Small intestine (tissue), 7 donors: ENCODE results near the gene NGB. TPM values are rescaled to one million over a fixed set of nuclear protein-coding genes. Genes with fewer than 3 reads are reported as not detected.

Experiments used
- DNase-seq, 2 donors: peaks; one replicate each; pipeline versions ENCODE4 v3.0.0 to v3.0.0-alpha.2; 2013
- FAIRE-seq: peaks from 2 replicates; lab custom pipeline; 2012; peaks lifted over from hg19 to GRCh38; lab: Jason Lieb, UNC
- H3K27ac ChIP-seq, 3 donors: one replicate each; pipeline ENCODE4 v1.5.1; 2013; ENCODE audit warnings: low read length in 2 of 3, mild to moderate bottlenecking in 2 of 3, control low read depth in 1 of 3, inconsistent platforms in 1 of 3, low read depth in 1 of 3, moderate library complexity in 1 of 3
- H3K27me3 ChIP-seq, 3 donors: one replicate each; pipeline ENCODE4 v1.6.1; 2013; ENCODE audit warnings: low read length in 3 of 3, inconsistent platforms in 1 of 3; ENCODE audit not compliant: control insufficient read depth in 3 of 3, insufficient read depth in 3 of 3
- H3K36me3 ChIP-seq, 3 donors: one replicate each; pipeline ENCODE4 v1.6.1; 2013; ENCODE audit warnings: low read length in 3 of 3, inconsistent platforms in 1 of 3, low read depth in 1 of 3, mild to moderate bottlenecking in 1 of 3, moderate library complexity in 1 of 3; ENCODE audit not compliant: control insufficient read depth in 3 of 3, insufficient read depth in 2 of 3
- H3K4me1 ChIP-seq, 3 donors: one replicate each; pipeline ENCODE4 v1.6.1; 2013; ENCODE audit warnings: low read length in 2 of 3, inconsistent platforms in 1 of 3, low read depth in 1 of 3, mild to moderate bottlenecking in 1 of 3, moderate library complexity in 1 of 3; ENCODE audit not compliant: control insufficient read depth in 3 of 3, insufficient read depth in 2 of 3
- H3K4me3 ChIP-seq, 3 donors: one replicate each; pipeline ENCODE4 v1.5.1; 2013; ENCODE audit warnings: low read length in 3 of 3, control low read depth in 1 of 3, inconsistent platforms in 1 of 3, low read depth in 1 of 3, mild to moderate bottlenecking in 1 of 3, moderate library complexity in 1 of 3
- H3K9me3 ChIP-seq, 2 donors: one replicate each; pipeline ENCODE4 v1.6.1; 2013; ENCODE audit warnings: low read depth in 1 of 2, low read length in 1 of 2; ENCODE audit not compliant: control insufficient read depth in 2 of 2, insufficient read depth in 1 of 2
- WGBS, 3 donors: extraction: QIAGEN DNeasy Blood & Tissue Kit; methylation state at CpG; one replicate each; pipeline ENCODE4 v1.1.7; 2013; 5-methylcytosine and 5-hydroxymethylcytosine counted together
- polyA plus RNA-seq, 4 donors: library from polyadenylated mRNA; stranded (reverse) in 3 of 4; unstranded in 1 of 4; fragments of 200-250 nt in 3 of 4; fragments of 120-200 nt in 1 of 4; gene quantifications; one replicate each; pipeline versions ENCODE4 v1.2.1 to v1.2.3, GENCODE V29; 2013
- donor health status: healthy with polysubstance abuse.
- donor health status: control.
- donor health status: control.
- donor health status: Bipolar disorder and iron deficiency.
- donor health status: healthy.

The NGB gene
- polyA plus RNA-seq, 4 donors = 0.09 to 0.81 TPM; not detected in 2

DNA sequence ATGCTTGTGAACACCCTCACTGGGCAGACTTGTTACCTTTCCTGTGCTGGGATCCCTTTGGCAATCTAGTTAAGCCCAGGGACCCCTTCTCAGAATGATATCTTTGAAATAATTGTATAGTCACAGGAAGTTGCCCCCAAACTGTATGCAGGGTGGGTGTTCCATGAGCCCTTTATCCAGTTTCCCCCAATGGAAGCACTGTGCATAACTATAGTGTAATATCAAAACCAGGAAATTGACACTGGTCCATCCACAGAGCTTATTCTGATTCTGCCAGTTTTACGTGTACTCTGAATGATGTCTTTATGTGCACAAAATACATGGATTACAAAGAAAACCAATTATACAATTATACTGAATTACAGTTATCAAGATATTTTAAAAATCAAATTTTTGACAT lies 24.2 kb downstream of the NGB start:
- FAIRE-seq (no peak), DNase-seq (no peak)
- Histone ChIP-seq H3K4me1 (no peaks in the 10 kb centered on the region), H3K27me3 (no peaks in the 10 kb centered on the region), H3K27ac (no peak overlapping the region), H3K9me3 (no peaks in the 10 kb centered on the region), H3K4me3 (no peak overlapping the region), H3K36me3 (peaks cover 0 to 17% (median 0%) of the 10 kb centered on the region in 3 donors)
- WGBS, 3 donors = 75 to 87% (median 87%) methylated on average over 1 of the region's 1 CpG

DNA sequence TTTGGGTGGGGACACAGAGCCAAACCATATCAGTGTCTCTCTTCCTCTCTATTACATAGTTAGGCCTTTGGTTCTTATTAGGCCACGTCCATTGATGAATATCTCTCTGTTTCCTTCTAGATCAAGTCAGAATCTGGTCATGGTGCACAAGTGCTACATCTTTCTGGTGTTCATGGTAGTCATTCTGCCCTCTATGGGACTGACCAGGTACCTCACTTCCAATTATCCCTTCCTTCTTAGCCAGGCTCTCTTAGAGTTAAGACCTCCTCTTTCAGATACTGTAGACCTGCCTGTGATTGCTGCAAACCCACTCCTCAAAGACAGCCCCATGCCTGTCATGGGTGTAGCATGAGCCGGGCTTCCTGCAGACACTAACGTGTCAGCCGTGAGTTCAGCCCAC lies 25.2 kb downstream of the NGB start:
- Histone ChIP-seq H3K4me1 (no peaks in the 10 kb centered on the region), H3K9me3 (no peaks in the 10 kb centered on the region), H3K36me3 (peaks cover 0 to 17% (median 0%) of the 10 kb centered on the region in 3 donors), H3K27ac (no peak overlapping the region), H3K4me3 (no peak overlapping the region), H3K27me3 (no peaks in the 10 kb centered on the region)
- WGBS, 3 donors = 69 to 79% (median 73%) methylated on average over 4 of the region's 4 CpGs
- DNase-seq = no peak
- no peak for FAIRE-seq

DNA sequence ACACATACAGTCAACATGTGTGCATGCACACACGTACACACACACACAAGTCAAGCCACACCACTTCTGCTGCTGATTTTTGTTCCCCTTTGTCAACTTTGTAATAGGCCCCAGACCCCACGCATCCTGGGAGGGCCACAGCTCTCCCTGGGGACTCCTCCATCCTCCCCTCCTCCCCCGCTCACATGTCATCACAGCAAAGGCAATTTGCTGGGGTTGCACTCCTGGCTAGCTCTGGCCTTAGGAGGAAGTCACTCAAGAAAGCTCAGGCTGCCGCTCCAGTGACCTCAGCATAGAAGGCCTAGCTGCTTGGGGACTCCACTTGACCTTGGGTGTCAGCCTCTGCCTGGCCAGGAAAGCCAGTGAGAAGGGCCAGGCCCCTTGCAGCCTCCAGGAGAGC lies 27.2 kb downstream of the NGB start:
- Histone ChIP-seq H3K36me3 (peaks cover 0 to 17% (median 0%) of the 10 kb centered on the region in 3 donors), H3K27me3 (no peaks in the 10 kb centered on the region), H3K27ac (no peak overlapping the region), H3K4me3 (no peak overlapping the region), H3K4me1 (no peaks in the 10 kb centered on the region), H3K9me3 (no peaks in the 10 kb centered on the region)
- no peak for FAIRE-seq
- no peak for DNase-seq
- WGBS, 3 donors = 69 to 88% (median 78%) methylated on average over 4 of the region's 4 CpGs

DNA sequence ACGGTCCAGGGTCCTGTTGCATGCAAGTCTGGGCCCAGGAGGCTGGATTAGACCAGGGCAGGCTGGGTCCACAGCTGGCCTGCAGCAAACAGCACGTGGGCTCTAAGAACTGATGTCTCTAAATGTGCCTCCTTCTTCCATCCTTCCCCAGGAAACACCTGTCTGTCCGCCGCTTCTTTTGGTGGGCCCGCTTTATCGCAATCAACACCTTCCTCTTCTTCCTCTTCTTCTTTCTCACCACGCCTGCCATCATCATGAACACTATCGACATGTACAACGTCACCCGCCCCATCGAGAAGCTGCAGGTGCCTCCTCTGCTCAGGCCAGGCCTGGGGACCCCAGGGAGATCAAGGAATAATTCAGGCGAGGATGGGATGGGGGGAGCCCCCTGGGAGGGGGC lies 28.3 kb downstream of the NGB start:
- DNase-seq = no peak
- H3K36me3 ChIP-seq = peaks cover 0 to 11% (median 0%) of the 10 kb centered on the region in 3 donors
- FAIRE-seq = no peak
- no peak overlapping the region for H3K4me3 ChIP-seq
- no peak overlapping the region for H3K27ac ChIP-seq
- no peaks in the 10 kb centered on the region for H3K9me3 ChIP-seq
- 59 to 78% (median 68%) methylated on average over 12 of the region's 12 CpGs for WGBS, 3 donors
- H3K27me3 ChIP-seq = no peaks in the 10 kb centered on the region
- no peaks in the 10 kb centered on the region for H3K4me1 ChIP-seq

DNA sequence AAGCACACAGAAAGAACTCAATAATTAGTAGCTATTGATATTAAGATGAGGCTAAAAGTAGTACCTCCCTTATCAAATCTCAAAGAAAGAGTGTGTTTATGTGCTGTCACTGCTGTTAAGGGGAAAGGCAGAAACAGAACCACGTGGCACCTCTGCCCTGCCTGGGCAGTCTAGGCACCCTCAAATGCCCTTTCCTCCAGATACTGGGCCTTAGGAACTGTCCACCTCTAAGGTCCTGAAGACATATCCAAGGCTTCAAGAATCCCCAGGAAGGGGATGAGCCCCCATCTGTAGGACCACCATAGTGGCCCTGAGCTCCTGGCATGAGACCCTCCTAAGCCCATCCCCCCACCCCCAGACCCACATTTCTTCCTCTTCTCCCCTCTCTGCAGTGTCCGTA lies 29.1 kb downstream of the NGB start:
- FAIRE-seq = no peak

DNA sequence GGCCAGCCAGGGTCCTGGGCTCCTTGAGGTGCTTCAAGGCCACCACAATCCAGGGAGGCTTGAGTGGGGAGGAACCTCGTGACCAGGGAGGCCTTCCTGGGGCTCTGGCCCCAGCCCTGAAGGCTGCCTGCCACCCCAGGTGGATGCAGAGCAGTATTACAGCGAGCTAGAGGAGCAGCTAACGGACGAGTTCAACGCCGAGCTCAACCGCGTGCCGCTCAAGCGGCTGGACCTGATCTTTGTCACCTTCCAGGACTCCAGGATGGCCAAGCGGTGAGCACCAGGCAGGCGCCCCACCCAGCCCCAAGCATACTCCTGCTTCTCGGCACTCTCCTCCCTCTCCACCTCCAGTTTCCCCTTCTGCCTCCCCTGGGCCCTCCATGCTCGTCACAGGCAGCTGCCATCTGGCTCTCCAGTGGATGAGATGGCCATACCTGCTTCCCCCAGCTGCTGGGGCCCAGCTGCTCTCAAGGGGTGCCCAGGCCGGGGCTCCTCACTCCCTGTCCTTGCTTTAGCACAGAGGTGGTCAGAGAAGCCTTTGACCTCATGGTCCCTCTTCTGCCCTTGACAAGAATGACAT lies 30.6 kb downstream of the NGB start:
- Histone ChIP-seq H3K4me3 (no peak overlapping the region), H3K36me3 (peaks cover 0 to 11% (median 0%) of the 10 kb centered on the region in 3 donors), H3K27me3 (no peaks in the 10 kb centered on the region), H3K4me1 (no peaks in the 10 kb centered on the region), H3K27ac (no peak overlapping the region), H3K9me3 (no peaks in the 10 kb centered on the region)
- FAIRE-seq (no peak), DNase-seq (no peak)
- 73 to 78% (median 75%) methylated on average over 15 of the region's 15 CpGs for WGBS, 3 donors

More for the DNA sequence above, 29.1 kb downstream of the NGB start:
- no peak overlapping the region for H3K27ac ChIP-seq
- H3K36me3 ChIP-seq = peaks cover 0 to 11% (median 0%) of the 10 kb centered on the region in 3 donors
- no peak overlapping the region for H3K4me3 ChIP-seq
- no peaks in the 10 kb centered on the region for H3K4me1 ChIP-seq
- no peak for DNase-seq
- H3K27me3 ChIP-seq = no peaks in the 10 kb centered on the region
- WGBS, 3 donors = 43 to 57% (median 45%) methylated on average over 2 of the region's 2 CpGs
- no peaks in the 10 kb centered on the region for H3K9me3 ChIP-seq

DNA sequence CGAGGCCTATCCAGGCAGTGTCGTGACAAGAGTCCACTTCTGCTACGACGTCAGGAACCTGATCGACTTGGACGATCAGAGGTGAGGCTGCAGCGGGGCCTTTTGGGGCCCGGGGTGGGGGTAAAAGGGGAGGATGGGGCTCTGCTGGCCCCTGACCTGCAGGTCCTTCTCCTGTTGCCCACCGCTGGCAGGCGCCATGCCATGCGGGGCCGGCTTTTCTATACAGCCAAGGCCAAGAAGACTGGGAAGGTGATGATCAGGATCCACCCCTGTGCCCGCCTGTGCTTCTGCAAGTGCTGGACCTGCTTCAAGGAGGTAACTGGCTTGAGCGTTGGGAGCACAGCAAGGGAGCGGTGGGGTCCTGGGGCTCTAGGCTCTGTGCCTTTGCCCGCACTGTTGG lies 31.6 kb downstream of the NGB start:
- FAIRE-seq (no peak), DNase-seq (no peak)
- Histone ChIP-seq H3K9me3 (no peaks in the 10 kb centered on the region), H3K4me3 (no peak overlapping the region), H3K36me3 (peaks cover 0 to 11% (median 0%) of the 10 kb centered on the region in 3 donors), H3K4me1 (no peaks in the 10 kb centered on the region), H3K27ac (no peak overlapping the region), H3K27me3 (no peaks in the 10 kb centered on the region)
- 78 to 91% (median 82%) methylated on average over 14 to 16 of the region's 16 CpGs for WGBS, 3 donors

DNA sequence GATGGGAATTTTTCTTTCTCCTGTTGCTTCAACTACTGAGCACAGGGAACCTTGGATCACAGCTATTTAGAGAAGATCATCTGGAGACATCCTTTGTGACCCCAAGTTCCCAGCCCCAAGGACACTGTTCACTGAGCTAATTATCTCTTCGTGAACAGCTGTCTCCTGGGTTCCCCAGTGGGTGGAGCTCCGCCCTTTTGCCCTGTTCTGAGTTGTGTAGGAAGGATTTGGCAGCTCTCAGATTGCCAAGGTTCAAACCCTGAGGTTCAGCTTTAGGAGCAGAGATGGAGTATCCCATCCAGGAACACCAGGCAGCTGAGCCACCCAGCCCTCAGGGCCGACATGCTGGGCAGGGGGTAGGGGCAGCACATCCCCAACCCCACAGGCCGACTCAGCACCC lies 32.0 kb downstream of the NGB start:
- no peaks in the 10 kb centered on the region for H3K9me3 ChIP-seq
- FAIRE-seq = no peak
- H3K27me3 ChIP-seq = no peaks in the 10 kb centered on the region
- WGBS, 3 donors = 21 to 48% (median 30%) methylated on average over 4 of the region's 4 CpGs
- no peak overlapping the region for H3K27ac ChIP-seq
- no peak overlapping the region for H3K4me3 ChIP-seq
- peaks cover 0 to 11% (median 0%) of the 10 kb centered on the region in 3 donors for H3K36me3 ChIP-seq
- no peaks in the 10 kb centered on the region for H3K4me1 ChIP-seq
- no peak for DNase-seq

DNA sequence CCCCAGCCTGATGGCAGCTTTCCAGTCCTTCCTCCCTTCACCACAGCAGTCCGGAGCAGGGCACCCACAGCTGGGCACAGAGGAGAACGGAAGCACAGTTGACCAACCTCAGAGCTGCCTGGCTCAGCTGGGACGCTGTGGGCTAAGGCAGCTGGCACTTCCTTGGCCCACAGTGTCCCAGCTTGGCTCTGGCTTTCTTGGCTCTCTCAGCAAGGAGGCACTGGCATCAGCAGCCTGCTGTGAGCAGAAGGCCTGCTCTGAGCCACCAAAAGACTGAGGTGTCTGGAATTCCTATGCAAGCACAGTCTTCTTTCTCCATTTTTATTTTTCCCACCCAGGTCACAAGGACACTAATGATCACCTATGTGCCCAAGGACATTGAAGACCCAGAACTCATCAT lies 32.6 kb downstream of the NGB start:
- Histone ChIP-seq H3K4me3 (no peak overlapping the region), H3K27ac (no peak overlapping the region), H3K36me3 (peaks cover 0 to 7% (median 0%) of the 10 kb centered on the region in 3 donors), H3K9me3 (no peaks in the 10 kb centered on the region), H3K27me3 (no peaks in the 10 kb centered on the region), H3K4me1 (no peaks in the 10 kb centered on the region)
- no peak for DNase-seq
- 56 to 77% (median 77%) methylated on average over 3 of the region's 3 CpGs for WGBS, 3 donors
- no peak for FAIRE-seq
